Measurements from ENCODE around the gene GRIK5.
"Not testable (repeated sequence)": the region's sequence is repeated elsewhere in the genome, so short reads cannot be mapped to it uniquely, and the experiment has no call there.

GRIK5 gene

GRCh38 chr19:42045575-42045974 lies 24.4 kb downstream of the GRIK5 start:
- ChIA-PET POLR2A (no interaction called here), CTCF (interaction anchor here (1.0 to 4.6 kb wide), 4 partner anchors 8 to 140 kb away, joined by 3 to 54 read pairs (median 5); no protein-coding TSS in a partner anchor)
- no peak for TF ChIP-seq CTCF (IDR thresholded peaks at IDR 0.05; ENCODE audit: insufficient read depth, low read length, missing control alignments)
- no peak for DNase-seq (ENCODE audit: low read depth, low spot score)
- no peak overlapping the region for H3K4me3 ChIP-seq (ENCODE audit: low read depth, low read length)

- ChIA-PET CTCF (interaction anchor here (0.8 to 1.5 kb wide), 3 partner anchors 8 to 193 kb away, joined by 3 to 6 read pairs (median 3); no protein-coding TSS in a partner anchor), POLR2A (no interaction called here)
- no peak for TF ChIP-seq CTCF (IDR thresholded peaks at IDR 0.05; ENCODE audit: insufficient read depth, low read length, missing control alignments)
- no peak for DNase-seq (ENCODE audit: low read depth, low spot score)
- H3K4me3 ChIP-seq (ENCODE audit: low read depth, low read length), result no peak overlapping the region
These were observed 27.4 kb downstream of the GRIK5 start for GRCh38 chr19:42042455-42043170.

GRCh38 chr19:42040491-42040890 lies 29.5 kb downstream of the GRIK5 start:
- DNase-seq (ENCODE audit: low read depth, low spot score); H3K4me3 ChIP-seq (ENCODE audit: low read depth, low read length); POLR2A ChIA-PET: not testable (repeated sequence)
- CTCF ChIA-PET, result interaction anchor here (1.5 to 2.0 kb wide), 2 partner anchors 10 to 11 kb away, joined by 3 to 7 read pairs; no protein-coding TSS in a partner anchor

- ChIA-PET POLR2A (no interaction called here), CTCF (interaction anchor here (1.5 to 2.0 kb wide), 2 partner anchors 9 to 11 kb away, joined by 3 to 7 read pairs; no protein-coding TSS in a partner anchor)
- no peak for TF ChIP-seq CTCF (IDR thresholded peaks at IDR 0.05; ENCODE audit: insufficient read depth, low read length, missing control alignments)
- DNase-seq (ENCODE audit: low read depth, low spot score), result no peak
- no peak overlapping the region for H3K4me3 ChIP-seq (ENCODE audit: low read depth, low read length)
These were observed 30.0 kb downstream of the GRIK5 start for GRCh38 chr19:42040031-42040430.

- CTCF ChIA-PET, result interaction anchor here (0.8 to 2.7 kb wide), 5 partner anchors 10 to 138 kb away, joined by 3 to 12 read pairs (median 4); no protein-coding TSS in a partner anchor
- TF ChIP-seq CTCF (IDR thresholded peaks at IDR 0.05; ENCODE audit: insufficient read depth, low read length, missing control alignments), result no peak
These were observed 31.3 kb downstream of the GRIK5 start for GRCh38 chr19:42038666-42039065.

GRCh38 chr19:42037649-42038048 lies 32.4 kb downstream of the GRIK5 start:
- no peak for TF ChIP-seq CTCF (IDR thresholded peaks at IDR 0.05; ENCODE audit: insufficient read depth, low read length, missing control alignments)
- CTCF ChIA-PET, result interaction anchor here (1.3 to 2.7 kb wide), 5 partner anchors 9 to 139 kb away, joined by 3 to 12 read pairs (median 5); no protein-coding TSS in a partner anchor
- POLR2A ChIA-PET, result interaction anchor here (0.8 kb wide), 1 partner anchor 78 kb away, joined by 3 read pairs; the partner anchor contains the start of gene RABAC1
- H3K4me3 ChIP-seq (ENCODE audit: low read depth, low read length), result no peak overlapping the region
- DNase-seq (ENCODE audit: low read depth, low spot score), result no peak

More at GRCh38 chr19:42038666-42039065, 31.3 kb downstream of the GRIK5 start:
- DNase-seq (ENCODE audit: low read depth, low spot score), result no peak
- H3K4me3 ChIP-seq (ENCODE audit: low read depth, low read length), result no peak overlapping the region
- POLR2A ChIA-PET, result no interaction called here
